Skin of body (tissue), 2 donors: ENCODE results near the gene PCDHGC5. TPM values are rescaled to one million over a fixed set of nuclear protein-coding genes. Genes with fewer than 3 reads are reported as not detected.

Experiments
- DNase-seq: peaks from one replicate; lab custom pipeline; 2025; lab: John Stamatoyannopoulos, UW
- total RNA-seq: library from RNA; depleted of rRNA; stranded (reverse); fragments of >200 nt; gene quantifications from one replicate; pipeline ENCODE4 v1.2.3, GENCODE V29; 2014

Gene PCDHGC5
- total RNA-seq, 1 donor from 2014 or later, result 2.9 TPM

GRCh38 chr5:141490771-141491170 is 1.9 kb downstream of the PCDHGC5 start:
- DNase-seq, result no peak

GRCh38 chr5:141491323-141492167 is 2.7 kb downstream of the PCDHGC5 start:
- DNase-seq, result no peak

GRCh38 chr5:141492168-141492885 is 3.4 kb downstream of the PCDHGC5 start:
- DNase-seq, result no peak

GRCh38 chr5:141493500-141494422 is 4.9 kb downstream of the PCDHGC5 start:
- DNase-seq, result no peak

GRCh38 chr5:141494761-141495452 is 6.0 kb downstream of the PCDHGC5 start:
- DNase-seq, result no peak

- no peak for DNase-seq
Measured at GRCh38 chr5:141495453-141495811, 6.6 kb downstream of the PCDHGC5 start.

- peak; percentile 73 for DNase-seq
Measured at GRCh38 chr5:141496038-141496437, 7.2 kb downstream of the PCDHGC5 start.

- DNase-seq, result no peak
Measured at GRCh38 chr5:141501761-141502160, 12.9 kb downstream of the PCDHGC5 start.

- DNase-seq, result no peak
Measured at GRCh38 chr5:141503681-141504080, 14.8 kb downstream of the PCDHGC5 start.

GRCh38 chr5:141504216-141504615 is 15.3 kb downstream of the PCDHGC5 start:
- DNase-seq, result no peak

GRCh38 chr5:141506381-141507155 is 17.7 kb downstream of the PCDHGC5 start:
- DNase-seq, result no peak

- peak; percentile 84 for DNase-seq
Measured at GRCh38 chr5:141507387-141508091, 18.7 kb downstream of the PCDHGC5 start.

- no peak for DNase-seq
Measured at GRCh38 chr5:141508440-141508797, 19.5 kb downstream of the PCDHGC5 start.

GRCh38 chr5:141508798-141509611 is 20.1 kb downstream of the PCDHGC5 start:
- peak; percentile 96 for DNase-seq

GRCh38 chr5:141510160-141510559 is 21.3 kb downstream of the PCDHGC5 start:
- DNase-seq, result no peak

GRCh38 chr5:141510850-141511601 is 22.1 kb downstream of the PCDHGC5 start:
- DNase-seq, result no peak

GRCh38 chr5:141511771-141512325 is 23.0 kb downstream of the PCDHGC5 start:
- DNase-seq, result no peak
